DLD1 (cell line): Measurements from ENCODE around the gene OGDHL.

Experiments used
- in situ Hi-C: cut with HindIII; loops from 2 replicates; pipeline ENCODE4 v1.10.0; 2017; ENCODE audit warnings: low sequenced_read_pairs

OGDHL gene

DNA sequence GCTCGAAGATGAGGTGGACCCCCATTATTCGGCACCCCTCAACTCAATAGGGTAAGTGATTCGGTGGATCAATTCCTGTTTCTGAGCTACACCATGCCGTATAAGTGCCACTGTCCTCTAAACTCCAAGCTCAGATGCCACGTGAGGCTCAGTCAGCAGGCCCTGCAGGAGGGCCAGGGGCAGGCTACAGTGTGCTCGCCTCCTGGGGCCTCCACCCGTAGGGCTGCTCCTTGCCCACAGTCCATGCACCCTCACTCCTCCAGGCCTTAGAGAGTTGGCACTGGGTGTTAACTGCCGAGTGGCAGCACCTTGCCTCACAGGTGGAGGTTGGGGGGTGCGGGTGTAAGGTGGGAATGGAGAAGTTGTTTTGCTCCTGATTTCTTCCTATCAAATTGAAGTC, 70.5 kb downstream of the OGDHL start:
- in situ Hi-C loops, result no loop called here

DNA sequence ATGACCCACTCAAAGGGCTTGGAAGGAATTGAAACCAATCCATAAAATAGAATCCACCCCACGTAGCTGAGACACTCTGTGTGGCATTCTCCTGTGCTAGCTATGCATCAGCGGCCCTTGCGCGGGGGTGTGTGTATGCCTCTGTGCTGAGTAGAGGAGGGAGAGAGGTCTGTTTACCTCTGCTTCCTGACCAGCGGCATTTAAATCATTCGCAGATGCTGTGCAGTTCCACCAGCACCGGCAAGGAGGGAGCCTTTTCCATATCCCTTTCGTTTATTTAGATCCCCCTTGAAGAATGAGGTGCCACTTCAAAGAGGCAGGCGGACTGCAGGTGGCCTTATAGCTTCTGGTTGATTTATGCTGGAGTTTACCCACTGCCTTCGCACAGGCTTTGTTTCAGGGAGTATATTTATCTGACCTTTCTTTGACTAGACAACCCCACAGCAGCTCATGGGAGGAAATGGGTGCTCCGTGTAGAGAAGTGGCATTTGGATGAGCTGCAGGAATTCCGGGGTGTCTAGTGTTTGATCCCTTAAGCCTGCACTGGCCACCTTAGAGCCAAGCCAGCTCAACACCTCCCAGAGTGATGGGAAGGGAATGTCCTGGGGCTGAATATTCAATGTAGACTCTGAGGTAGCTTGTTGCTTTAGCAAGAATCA, 71.3 kb downstream of the OGDHL start:
- in situ Hi-C loops, result no loop called here

DNA sequence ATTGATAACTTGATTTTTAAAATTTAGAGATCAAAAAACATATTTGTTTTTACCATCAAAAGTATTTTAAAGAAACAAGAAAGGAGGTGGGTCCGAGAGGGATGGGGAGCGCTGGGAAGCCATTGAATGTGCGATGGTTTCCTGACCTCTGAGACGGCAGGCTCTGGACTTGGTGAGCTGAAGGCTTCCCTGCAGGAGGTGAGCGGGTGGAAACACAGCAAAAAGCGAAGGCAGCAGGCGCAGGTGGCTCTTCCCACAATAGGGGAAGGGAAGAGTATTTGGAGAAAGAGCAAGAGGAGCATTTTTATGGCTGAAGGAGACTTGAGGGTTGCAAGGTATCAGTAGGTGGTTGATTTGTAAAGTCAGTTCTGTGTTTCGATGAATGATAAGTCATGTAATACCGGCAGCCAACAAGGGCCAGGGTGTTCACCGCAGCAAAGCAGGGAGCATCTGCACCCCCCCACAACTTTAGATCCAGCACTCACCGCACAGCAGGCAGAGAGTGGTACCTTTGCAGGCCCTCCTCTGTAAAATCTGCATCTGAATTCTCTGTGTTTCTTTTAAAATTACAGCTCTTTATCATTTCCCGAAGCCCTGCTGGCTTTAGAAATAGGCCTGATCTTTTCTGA, 72.1 kb downstream of the OGDHL start:
- in situ Hi-C loops, result no loop called here

DNA sequence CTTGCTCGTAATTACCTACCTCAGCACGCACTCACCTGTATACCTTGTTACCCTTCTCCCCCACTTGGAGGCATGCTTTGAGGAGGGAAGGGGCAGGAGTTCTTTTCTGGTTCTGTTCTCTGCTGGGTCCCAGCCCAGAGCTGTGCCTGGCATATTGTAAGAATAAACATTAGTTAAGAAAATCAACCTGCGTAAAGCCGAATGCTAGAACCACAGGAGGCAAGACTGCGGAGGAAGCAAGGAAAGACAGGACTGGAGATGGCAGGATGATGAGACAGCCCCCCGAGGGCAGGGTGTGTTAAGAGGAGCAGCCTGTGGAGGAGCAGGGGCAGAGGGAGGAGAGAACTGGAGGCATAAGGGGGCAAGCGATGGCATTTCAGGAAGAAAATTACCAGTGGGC, 73.2 kb downstream of the OGDHL start:
- in situ Hi-C loops, result no loop called here

DNA sequence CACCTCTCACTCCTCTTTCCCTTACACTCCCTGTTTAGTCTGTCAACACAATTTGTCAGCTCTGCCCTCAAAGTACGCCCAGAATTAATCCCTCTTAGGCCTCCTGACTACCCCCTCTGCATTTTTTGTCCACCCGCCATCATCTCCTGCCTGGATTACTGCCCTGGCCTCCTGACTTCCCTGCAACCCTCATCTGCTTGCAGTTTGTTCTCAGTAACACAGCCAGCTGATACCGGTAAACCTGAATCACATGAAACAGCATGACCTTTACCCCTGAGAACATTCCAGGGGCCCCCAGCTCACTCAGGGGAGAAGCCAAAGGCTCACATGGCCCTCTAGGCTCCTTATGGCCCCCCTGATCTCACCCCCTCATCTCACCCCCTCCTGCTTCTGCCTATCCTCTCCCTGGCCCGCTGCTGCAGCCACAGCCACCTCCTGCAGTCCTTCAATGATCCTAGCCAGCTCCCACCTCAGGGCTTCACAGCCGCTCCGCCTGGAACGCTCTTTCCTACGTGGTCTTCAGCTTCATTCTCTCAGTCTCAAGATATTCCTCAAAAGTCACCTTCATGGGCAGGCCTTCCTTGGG, 73.8 kb downstream of the OGDHL start:
- in situ Hi-C loops, result no loop called here

DNA sequence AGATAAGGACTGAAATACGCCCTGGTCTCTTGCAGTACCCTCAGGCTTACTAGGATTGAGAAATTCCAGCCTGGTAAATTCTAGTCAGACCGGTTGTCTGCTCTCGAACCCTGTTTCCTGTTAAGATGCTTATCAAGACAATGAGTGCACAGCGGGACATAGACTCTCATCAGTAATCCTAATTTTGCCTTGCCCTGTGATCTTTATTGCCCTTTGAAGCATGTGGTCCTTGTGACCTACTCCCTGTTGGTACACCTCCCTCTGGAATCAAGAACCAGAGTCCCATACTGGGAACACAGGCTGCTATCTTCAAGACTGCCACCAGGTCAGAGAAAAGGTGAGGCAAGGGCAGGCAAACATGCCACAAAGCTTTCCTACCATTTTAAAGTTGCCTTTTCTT, 75.5 kb downstream of the OGDHL start:
- in situ Hi-C loops, result no loop called here
